ENCODE data around the gene NINJ1.

NINJ1 gene

DNA sequence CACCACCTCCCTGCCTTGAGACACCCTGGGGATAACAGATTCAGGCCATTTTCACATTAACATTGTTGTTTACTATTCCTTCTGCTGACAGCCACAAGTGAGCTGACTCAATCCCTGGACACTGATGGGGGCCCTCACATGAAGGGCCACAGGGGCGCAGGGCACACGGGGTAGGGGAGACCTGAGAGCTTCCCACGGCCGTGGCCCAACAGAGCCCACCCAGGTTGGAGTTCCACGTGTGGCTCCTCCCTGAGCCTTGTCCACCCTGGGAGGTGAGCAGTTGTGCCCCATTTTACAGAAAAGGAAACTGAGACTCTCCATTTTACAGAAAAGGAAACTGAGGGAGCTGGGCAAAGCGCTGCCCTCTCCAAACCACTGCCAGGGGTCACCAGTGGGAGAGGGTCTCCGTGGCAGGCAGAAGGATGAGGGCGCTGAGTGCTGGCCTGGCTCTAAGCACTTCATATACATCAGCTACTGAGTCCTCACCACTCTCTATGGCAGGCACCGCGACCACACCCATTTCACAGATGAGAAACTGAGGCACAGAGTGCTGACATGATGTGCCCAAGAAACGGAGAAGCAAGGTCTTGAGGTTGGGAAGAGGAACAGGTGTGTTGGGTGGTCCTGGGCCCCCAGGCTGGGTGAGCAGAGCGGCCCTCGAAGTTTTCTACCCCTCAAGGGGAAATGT is 2.3 kb downstream of the NINJ1 start:
- TF ChIP-seq GATA1 (IDR thresholded peaks at IDR 0.05; ENCODE audit: low read depth, low read length) = no peak
- TF ChIP-seq POLR2A (IDR thresholded peaks at IDR 0.05; ENCODE audit: low read length) = no peak
- DNase-seq = no peak

DNA sequence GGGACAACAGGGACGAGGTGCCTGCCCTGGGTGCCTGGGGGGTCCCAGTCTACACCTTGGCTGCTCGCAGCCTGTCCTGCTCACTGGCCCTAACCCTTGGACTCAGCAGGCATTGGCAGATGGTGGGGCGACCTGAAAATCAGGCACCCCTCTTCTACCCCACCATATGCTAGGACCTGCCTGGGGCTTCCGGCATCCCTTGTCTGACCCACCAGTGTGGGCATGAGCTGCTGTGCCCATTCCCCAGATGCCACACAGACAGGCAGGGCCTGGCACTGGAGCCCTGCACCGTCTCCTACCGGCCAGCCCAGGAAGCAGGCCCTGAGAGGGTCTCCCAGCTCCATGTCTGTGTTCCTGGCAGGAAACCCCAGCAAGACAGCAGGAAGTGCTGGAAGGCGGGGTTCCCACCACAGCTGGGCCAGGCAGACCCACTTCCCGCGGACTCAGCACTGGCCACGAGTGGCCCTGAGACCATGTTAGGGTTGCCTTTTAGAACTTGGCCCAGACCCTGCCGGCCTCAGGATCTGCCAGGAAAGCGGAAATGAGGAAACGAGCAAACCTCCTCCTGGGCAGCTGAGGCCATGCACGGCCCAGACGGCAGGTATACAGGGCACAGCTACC is 3.1 kb downstream of the NINJ1 start:
- no peak for DNase-seq
- TF ChIP-seq POLR2A (IDR thresholded peaks at IDR 0.05; ENCODE audit: low read length) (no peak), GATA1 (IDR thresholded peaks at IDR 0.05; ENCODE audit: low read depth, low read length) (no peak)

DNA sequence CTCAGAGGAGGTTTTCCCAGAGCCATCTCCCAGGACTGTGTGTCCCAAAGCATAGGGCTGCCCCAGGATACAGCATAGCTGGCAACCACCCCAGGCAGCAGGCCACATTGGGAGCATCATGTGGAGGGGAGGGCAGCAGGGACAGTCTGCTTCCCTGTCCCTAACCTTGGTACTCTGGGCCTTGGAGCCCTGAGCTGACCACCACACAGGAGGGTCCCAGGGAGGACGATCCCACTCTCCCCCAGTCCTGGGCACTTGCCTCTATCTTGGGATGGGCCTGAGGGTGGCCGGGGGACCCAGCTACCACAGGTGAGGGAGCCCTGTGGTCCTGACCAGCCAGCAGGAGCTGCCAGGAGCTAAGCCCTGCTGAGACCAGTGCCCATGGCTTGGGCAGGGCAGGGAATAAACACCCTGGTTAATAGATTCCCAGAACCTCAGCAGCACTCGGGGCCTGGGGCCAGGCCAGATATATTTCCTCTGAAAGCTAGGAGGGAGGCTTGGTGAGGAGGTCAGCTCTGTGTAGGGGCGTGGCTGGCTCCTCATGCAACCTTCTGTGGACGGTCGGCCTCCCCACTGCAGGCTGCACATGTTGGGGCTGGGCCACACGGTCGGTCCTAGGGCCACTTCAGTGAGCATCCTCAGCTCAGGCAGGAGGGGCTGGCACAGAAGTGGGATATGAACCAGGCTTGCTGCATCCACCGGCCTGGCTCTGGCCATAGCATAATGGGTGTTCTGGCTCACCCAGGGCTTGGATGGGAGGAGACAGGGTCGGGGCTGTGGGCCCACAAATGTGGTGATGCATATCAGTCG is 4.2 kb downstream of the NINJ1 start:
- TF ChIP-seq POLR2A (IDR thresholded peaks at IDR 0.05; ENCODE audit: low read length) (no peak), GATA1 (IDR thresholded peaks at IDR 0.05; ENCODE audit: low read depth, low read length) (no peak)
- no peak for DNase-seq

DNA sequence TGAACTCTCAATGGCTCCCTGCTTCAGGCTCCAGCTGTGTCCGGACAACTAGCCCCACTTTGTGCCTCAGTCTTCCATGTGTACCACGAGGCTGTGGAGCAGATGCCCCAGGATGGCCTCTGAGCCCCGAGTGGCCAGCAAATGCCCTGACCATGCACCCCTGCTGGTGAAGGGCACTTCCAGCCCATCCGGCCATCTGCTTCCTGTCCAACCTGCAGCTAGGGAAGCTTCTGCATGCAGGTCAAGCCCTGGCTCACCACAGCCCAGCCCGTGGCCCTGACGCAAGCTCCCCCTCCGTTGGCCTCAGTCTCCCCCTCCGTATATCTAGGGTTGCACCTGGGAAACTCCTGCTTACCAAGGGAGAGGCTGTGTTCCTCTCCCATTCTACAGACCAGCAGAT is 4.8 kb downstream of the NINJ1 start:
- no peak for DNase-seq
- TF ChIP-seq POLR2A (IDR thresholded peaks at IDR 0.05; ENCODE audit: low read length) = no peak
- no peak for TF ChIP-seq GATA1 (IDR thresholded peaks at IDR 0.05; ENCODE audit: low read depth, low read length)

DNA sequence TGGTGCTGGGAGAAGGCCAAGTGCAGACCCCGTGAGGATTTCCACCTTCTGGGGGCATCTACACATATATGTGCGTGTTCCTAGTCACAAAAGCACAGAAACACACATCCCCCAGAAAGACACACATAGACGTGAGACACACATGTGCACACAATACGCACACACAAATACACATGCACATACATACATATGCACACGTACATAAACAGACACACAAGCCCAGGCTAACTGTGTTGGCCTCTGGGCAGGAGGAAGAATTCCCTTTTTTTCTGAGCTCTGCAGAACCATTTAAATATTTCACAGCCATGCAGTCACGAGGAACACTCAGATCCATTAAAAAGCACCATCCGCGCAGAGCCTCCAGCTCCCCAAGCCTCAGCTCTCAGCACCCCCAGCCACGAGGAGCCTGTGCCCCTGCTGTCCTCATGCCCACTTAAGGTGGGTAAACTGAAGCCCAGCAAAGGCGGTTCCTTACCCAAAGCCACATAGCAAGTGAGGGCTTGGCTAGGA is 5.3 kb downstream of the NINJ1 start:
- DNase-seq = no peak
- TF ChIP-seq GATA1 (IDR thresholded peaks at IDR 0.05; ENCODE audit: low read depth, low read length) = no peak
- no peak for TF ChIP-seq POLR2A (IDR thresholded peaks at IDR 0.05; ENCODE audit: low read length)

DNA sequence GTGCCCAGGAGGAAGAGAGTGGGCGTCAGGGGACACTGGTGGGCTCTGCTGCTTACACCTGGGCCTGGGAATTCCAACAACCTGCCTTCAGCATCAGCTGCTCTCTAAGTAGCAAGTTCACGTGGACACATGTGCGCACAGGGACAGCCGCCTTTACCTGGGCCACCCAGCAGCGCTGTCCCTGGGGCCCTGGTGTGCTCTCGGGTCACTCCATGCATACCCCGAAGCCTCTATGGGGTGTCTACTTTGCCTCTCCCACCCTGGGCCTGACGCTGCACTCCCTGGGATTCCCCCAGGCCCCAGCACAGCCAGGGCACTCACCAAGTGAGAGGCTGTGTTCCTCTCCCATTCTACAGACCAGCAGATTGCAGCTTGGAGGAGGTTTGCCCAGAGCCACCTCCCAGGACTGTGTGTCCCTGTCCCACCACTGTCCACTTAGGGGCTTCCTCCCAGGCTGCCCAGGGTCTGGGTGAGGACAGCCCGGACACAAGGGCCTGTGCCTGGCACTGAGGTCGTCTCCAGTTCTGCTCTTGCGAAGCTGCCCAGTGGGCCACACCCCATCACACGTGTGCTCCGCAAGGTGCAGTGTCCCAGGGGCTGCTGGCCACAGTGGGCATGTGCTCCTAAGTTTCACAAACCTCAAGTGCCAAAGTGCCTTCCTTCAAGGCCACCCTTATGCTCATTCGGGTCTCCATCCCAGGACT is 5.9 kb downstream of the NINJ1 start:
- TF ChIP-seq GATA1 (IDR thresholded peaks at IDR 0.05; ENCODE audit: low read depth, low read length) (no peak), POLR2A (IDR thresholded peaks at IDR 0.05; ENCODE audit: low read length) (no peak)
- no peak for DNase-seq

DNA sequence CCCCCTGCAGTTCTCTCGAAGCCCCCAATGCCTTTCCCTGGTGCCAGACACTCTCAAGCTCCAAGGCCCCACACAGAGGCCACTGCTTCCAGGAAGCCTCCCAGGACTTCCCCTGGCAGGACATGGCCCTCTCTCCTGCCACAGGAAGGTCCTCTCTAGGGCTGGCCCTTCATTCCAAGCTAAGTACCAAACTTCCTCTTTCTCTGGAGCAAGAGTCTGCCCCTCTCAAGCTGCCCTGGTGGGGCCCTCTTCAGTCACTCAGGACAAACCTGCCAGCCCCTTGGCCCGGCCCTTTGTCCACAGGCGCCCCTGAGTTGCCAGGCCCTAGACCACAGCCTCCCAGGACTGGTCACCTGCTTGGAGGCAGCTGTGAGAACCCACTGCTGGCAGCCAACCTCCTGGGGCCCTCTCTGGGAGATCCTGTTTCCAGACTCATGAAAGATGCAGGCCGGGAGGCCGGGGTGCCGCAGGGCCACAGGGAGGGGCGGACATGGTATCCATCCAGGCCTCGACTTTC is 6.6 kb downstream of the NINJ1 start:
- TF ChIP-seq POLR2A (IDR thresholded peaks at IDR 0.05; ENCODE audit: low read length) (no peak), GATA1 (IDR thresholded peaks at IDR 0.05; ENCODE audit: low read depth, low read length) (no peak)
- DNase-seq = no peak

DNA sequence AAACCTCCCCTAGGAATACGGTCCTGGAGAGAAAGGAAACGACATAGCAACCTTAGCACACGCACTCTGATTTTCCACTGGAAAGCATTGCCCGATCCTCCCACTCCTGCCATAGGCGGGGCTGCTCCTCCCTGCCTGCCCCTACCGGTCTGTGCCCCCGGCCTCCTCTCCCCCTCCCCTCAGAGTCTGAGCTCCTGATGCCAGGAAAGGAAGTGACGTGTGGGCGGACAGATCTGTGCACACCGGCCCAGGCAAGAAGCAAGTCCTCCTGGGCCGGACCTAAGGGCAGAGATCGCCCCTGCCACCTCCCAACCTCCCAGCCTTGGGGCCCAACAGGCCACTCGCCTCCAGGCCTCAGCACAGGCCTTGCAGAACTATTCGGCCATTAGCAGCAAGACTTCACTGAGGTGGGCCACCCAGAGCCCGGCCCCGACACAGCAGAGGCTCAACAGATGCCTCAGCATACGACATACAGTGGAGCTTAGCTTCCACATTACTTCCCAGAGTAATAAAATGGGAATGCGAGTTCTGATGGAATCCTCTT is 7.2 kb downstream of the NINJ1 start:
- TF ChIP-seq GATA1 (IDR thresholded peaks at IDR 0.05; ENCODE audit: low read depth, low read length) (no peak), POLR2A (IDR thresholded peaks at IDR 0.05; ENCODE audit: low read length) (no peak)
- DNase-seq = no peak

DNA sequence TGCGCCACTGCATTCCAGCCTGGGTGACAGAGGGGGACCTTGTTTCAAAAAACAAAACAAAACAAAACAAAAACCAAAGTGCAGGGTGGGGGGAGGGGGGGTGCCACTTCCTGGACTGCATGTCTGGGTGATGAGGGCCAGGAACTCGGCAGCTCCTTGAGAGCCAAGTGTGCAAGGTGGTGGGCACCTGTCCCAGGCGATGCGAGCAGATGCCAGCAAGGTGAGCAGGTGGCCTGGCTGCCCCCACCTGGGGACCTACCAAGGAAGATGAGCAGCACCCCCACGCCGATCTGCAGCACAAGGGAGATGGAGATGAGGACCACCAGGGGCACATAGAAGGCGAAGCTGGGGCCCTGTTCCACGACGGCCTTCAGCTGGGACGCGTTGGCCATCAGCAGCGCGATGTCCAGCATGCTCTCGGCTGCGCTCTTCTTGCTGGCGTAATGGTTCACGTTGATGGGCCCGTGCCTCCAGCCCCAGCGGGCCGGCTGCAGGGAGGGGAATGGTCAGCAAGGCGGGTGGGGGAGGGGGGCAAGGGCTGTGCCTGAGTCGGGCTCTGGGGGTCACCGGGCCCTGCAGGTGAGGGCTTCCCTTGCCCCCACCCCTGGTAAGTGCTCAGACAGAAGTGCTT is 7.8 kb downstream of the NINJ1 start:
- no peak for DNase-seq
- TF ChIP-seq GATA1 (IDR thresholded peaks at IDR 0.05; ENCODE audit: low read depth, low read length) (no peak), POLR2A (IDR thresholded peaks at IDR 0.05; ENCODE audit: low read length) (no peak)

DNA sequence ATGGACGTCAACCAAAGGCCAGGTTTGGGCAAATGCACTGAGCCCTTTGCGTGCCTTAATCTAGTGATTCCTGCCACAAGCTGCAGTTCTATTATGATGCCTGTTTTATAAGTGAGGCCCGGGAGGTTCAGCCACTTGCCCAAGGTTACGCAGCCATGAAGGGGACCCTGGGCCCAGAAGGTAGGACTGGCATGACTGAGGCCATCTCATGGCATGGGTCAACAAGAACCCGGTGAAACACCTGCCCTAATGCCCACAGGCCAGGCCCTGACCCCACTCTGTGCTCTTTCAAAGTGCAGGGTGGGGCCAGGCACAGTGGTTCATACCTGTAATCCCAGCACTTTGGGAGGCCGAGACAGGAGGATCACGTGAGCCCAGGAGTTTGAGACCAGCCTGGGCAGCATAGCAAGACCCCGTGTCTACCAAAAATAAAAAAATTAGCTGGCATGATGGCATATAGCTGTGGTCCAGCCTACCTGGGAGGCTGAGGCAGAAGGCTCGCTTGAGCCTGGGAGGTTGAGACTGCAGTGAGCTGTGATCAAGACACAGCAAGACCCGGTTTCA is 8.6 kb downstream of the NINJ1 start:
- TF ChIP-seq GATA1 (IDR thresholded peaks at IDR 0.05; ENCODE audit: low read depth, low read length) (no peak), POLR2A (IDR thresholded peaks at IDR 0.05; ENCODE audit: low read length) (no peak)
- DNase-seq = no peak

DNA sequence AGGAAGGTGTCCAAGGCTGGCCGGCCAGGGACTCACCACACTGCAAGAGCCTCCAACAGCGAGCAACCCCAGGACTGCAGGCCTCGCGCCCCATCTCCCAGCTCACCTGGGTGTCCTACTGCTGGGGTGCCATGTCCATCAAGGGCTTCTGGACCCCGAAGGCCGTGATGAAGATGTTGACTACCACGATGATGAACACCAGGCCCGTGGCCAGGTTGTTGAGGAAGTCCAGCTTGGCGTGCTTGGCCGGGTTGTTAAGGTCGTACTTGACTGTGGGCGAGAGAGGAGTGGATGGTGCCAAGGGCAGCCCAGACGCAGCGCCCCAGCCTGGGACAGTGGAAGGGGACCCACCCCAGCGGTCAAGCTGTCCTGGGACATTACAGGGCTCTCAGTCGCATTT is 9.3 kb downstream of the NINJ1 start:
- no peak for DNase-seq

DNA sequence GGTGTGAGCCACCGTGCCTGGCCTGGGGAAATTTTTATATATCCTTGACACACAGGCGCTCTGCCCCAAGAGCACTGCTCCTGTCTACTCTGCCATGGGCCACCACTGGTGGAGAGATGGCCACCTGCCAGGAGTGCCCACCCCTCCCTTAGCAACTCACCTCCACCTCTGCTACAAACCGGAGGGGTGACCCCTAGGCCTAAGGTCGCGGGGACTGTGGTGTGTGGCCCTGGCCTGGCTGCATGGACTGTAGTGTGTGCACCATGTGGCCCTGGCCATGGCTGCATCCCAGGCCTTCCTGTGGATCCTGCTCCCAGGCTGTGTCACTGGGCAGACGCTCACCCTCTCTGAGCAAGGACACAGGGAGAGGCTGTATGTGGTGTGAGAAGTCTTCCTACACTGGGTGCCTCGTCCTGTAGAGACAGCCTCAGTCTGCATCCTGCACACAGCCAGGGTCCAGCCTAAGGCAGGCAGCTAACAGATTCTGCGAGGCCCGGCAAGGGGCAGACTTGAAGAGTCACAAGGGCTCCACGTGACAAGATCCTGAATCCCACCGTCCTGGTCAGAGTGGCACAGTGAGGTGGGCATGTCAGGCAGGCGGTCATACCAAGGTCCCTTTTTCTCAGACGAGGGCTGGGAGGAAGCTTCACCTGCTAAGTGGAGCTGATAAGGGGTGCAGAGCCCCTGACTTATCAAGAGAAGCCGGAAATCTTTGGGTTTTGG is 10.3 kb downstream of the NINJ1 start:
- DNase-seq = no peak

More for the DNA sequence above, 9.3 kb downstream of the NINJ1 start:
- no peak for TF ChIP-seq POLR2A (IDR thresholded peaks at IDR 0.05; ENCODE audit: low read length)
- no peak for TF ChIP-seq GATA1 (IDR thresholded peaks at IDR 0.05; ENCODE audit: low read depth, low read length)

More for the DNA sequence above, 10.3 kb downstream of the NINJ1 start:
- no peak for TF ChIP-seq GATA1 (IDR thresholded peaks at IDR 0.05; ENCODE audit: low read depth, low read length)
- TF ChIP-seq POLR2A (IDR thresholded peaks at IDR 0.05; ENCODE audit: low read length) = no peak
